Liver (tissue), 9 donors: ENCODE data around the gene MOK. TPM values are rescaled to one million over a fixed set of nuclear protein-coding genes. Genes with fewer than 3 reads are reported as not detected.

Experiments
- DNase-seq: peaks from one replicate; pipeline ENCODE4 v3.0.0-alpha.2; 2017; ENCODE audit warnings: low spot score
- H3K27ac ChIP-seq, 2 donors: one replicate each; pipeline ENCODE4 v1.7.0; 2013; ENCODE audit warnings: inconsistent platforms in 2 of 2, low read length in 2 of 2, control low read depth in 1 of 2, low read depth in 1 of 2, mild to moderate bottlenecking in 1 of 2
- H3K27me3 ChIP-seq, 4 donors: one replicate each; pipeline versions ENCODE4 v1.6.1 to v1.7.0; 2013; ENCODE audit warnings: low read length in 3 of 4, inconsistent platforms in 1 of 4, mild to moderate bottlenecking in 1 of 4, moderate library complexity in 1 of 4; ENCODE audit not compliant: control insufficient read depth in 4 of 4, insufficient read depth in 4 of 4
- H3K36me3 ChIP-seq, 4 donors: one replicate each; pipeline versions ENCODE4 v1.6.1 to v1.7.0; 2013; ENCODE audit warnings: low read length in 3 of 4, mild to moderate bottlenecking in 3 of 4, low read depth in 1 of 4, moderate library complexity in 1 of 4; ENCODE audit not compliant: control insufficient read depth in 4 of 4, insufficient read depth in 3 of 4
- H3K4me1 ChIP-seq, 4 donors: one replicate each; pipeline versions ENCODE4 v1.6.1 to v1.7.0; 2013; ENCODE audit warnings: low read length in 3 of 4, mild to moderate bottlenecking in 3 of 4, moderate library complexity in 1 of 4; ENCODE audit not compliant: control insufficient read depth in 4 of 4, insufficient read depth in 4 of 4
- H3K4me3 ChIP-seq, 3 donors: one replicate each; pipeline versions ENCODE4 v1.6.1 to v1.7.0; 2013; ENCODE audit warnings: low read length in 3 of 3, control low read depth in 1 of 3, low read depth in 1 of 3, mild to moderate bottlenecking in 1 of 3
- H3K9ac ChIP-seq, 2 donors: one replicate each; pipeline ENCODE4 v1.7.0; 2013; ENCODE audit warnings: low read length in 2 of 2, mild to moderate bottlenecking in 2 of 2, moderate library complexity in 2 of 2, control low read depth in 1 of 2, low read depth in 1 of 2
- H3K9me3 ChIP-seq, 4 donors: one replicate each; pipeline versions ENCODE4 v1.6.1 to v1.7.0; 2013; ENCODE audit warnings: low read length in 3 of 4; ENCODE audit not compliant: control insufficient read depth in 4 of 4
- EGR1 ChIP-seq, 2 donors: IDR thresholded peaks; 2 replicates each; pipeline ENCODE4 v1.6.1; 2016 to 2018; ENCODE audit warnings: antibody characterized with exemption in 2 of 2, low read depth in 2 of 2
- FOXA1 ChIP-seq: IDR thresholded peaks from 2 replicates; pipeline ENCODE4 v1.6.1; 2016; ENCODE audit warnings: antibody characterized with exemption
- FOXA2 ChIP-seq: IDR thresholded peaks from 2 replicates; pipeline ENCODE4 v1.6.1; 2016; ENCODE audit warnings: antibody characterized with exemption
- GABPA ChIP-seq, 2 donors: IDR thresholded peaks in 1 of 2; conservative IDR thresholded peaks in 1 of 2; 2 replicates each; pipeline ENCODE4 v1.6.1; 2016; ENCODE audit warnings: antibody characterized with exemption in 2 of 2, mild to moderate bottlenecking in 1 of 2, moderate library complexity in 1 of 2
- HNF4A ChIP-seq, 2 donors: conservative IDR thresholded peaks; 2 replicates each; pipeline ENCODE4 v1.6.1; 2016; ENCODE audit warnings: antibody characterized with exemption in 2 of 2, mild to moderate bottlenecking in 2 of 2
- HNF4G ChIP-seq: IDR thresholded peaks from 2 replicates; pipeline ENCODE4 v1.6.1; 2016; ENCODE audit warnings: antibody characterized with exemption
- JUND ChIP-seq, 2 donors: IDR thresholded peaks; 2 replicates each; pipeline ENCODE4 v1.6.1; 2016; ENCODE audit warnings: antibody characterized with exemption in 2 of 2
- NR2F2 ChIP-seq: IDR thresholded peaks from 2 replicates; pipeline ENCODE4 v1.6.1; 2016; ENCODE audit warnings: antibody characterized with exemption
- RAD21 ChIP-seq, 2 donors: IDR thresholded peaks; 2 replicates each; pipeline ENCODE4 v1.6.1; 2016; ENCODE audit warnings: antibody characterized with exemption in 2 of 2, mild to moderate bottlenecking in 2 of 2
- RXRA ChIP-seq, 2 donors: IDR thresholded peaks; 2 replicates each; pipeline ENCODE4 v1.6.1; 2017 to 2018; ENCODE audit warnings: antibody characterized with exemption in 2 of 2, mild to moderate bottlenecking in 1 of 2
- SP1 ChIP-seq: IDR thresholded peaks from 2 replicates; pipeline ENCODE4 v1.6.1; 2018; ENCODE audit warnings: antibody characterized with exemption, mild to moderate bottlenecking
- TAF1 ChIP-seq: conservative IDR thresholded peaks from 2 replicates; pipeline ENCODE4 v1.6.1; 2016; ENCODE audit warnings: antibody characterized with exemption, mild to moderate bottlenecking
- YY1 ChIP-seq: IDR thresholded peaks from 2 replicates; pipeline ENCODE4 v1.6.1; 2016; ENCODE audit warnings: antibody characterized with exemption, mild to moderate bottlenecking
- WGBS: extraction: QIAGEN DNeasy Blood & Tissue Kit; methylation state at CpG from one replicate; pipeline ENCODE4 v1.1.7; 2013; 5-methylcytosine and 5-hydroxymethylcytosine counted together
- polyA plus RNA-seq, 2 donors: library from polyadenylated mRNA; stranded (reverse) in 1 of 2; unstranded in 1 of 2; fragments of 200-250 nt in 1 of 2; fragments of >200 nt in 1 of 2; fragmentation: Nextera tagmentation in 1 of 2; extraction: Ambion mirVana in 1 of 2; gene quantifications; one replicate each; pipeline versions ENCODE4 v1.2.1 to v1.2.3, GENCODE V29; 2013 to 2015
- total RNA-seq, 2 donors: library from RNA; depleted of rRNA; stranded (reverse); fragments of >200 nt; gene quantifications; one replicate each; pipeline ENCODE4 v1.2.3, GENCODE V29; 2014
- TF ChIP-seq, protein P1 (sequence below): IDR thresholded peaks from 2 replicates; pipeline ENCODE4 v1.6.1; 2016; ENCODE audit warnings: antibody characterized with exemption
- TF ChIP-seq, protein P2 (sequence below): fragments of 150-350 bp; IDR thresholded peaks from 2 replicates; pipeline ENCODE4 v1.5.1; 2017; ENCODE audit warnings: improper control_type of control experiment, low read depth, low read length; ENCODE audit not compliant: missing input control
- TF ChIP-seq, protein P3 (sequence below): IDR thresholded peaks from 2 replicates; pipeline ENCODE4 v1.6.1; 2016; ENCODE audit warnings: antibody characterized with exemption
- TF ChIP-seq, protein P4 (sequence below): IDR thresholded peaks from 2 replicates; pipeline ENCODE4 v1.6.1; 2016; ENCODE audit warnings: antibody characterized with exemption
- TF ChIP-seq, protein P5 (sequence below): IDR thresholded peaks from 2 replicates; pipeline ENCODE4 v1.6.1; 2016; ENCODE audit warnings: antibody characterized with exemption, mild to moderate bottlenecking
- donor health status: healthy.
- donor health status: healthy.
- donor health status: healthy.
- donor health status: healthy.
- donor health status: healthy.

Gene MOK
- total and polyA plus RNA-seq, 4 donors = 2.4 to 6.4 (median 2.9) TPM

DNA sequence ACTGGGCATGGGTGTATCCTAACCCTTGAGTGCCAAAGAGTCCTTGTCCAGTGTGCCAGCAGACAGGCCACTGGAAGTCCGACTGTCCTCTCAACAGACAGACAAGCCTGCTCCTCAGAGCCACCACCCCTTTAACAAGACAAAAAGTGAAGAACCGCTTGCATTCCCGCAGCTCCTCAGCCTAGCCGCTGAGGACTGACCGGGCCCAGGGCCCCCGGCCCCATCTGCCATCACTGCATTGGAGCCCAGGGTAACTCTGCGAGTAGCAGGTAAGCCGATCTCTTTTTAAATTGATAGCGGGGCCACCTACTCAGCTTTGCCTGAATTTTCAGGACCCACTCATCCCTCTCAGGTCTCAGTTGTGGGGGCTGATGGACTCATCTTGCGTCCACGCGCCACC, 68.9 kb downstream of the MOK start:
- no peaks in the 10 kb centered on the region for H3K4me1 ChIP-seq
- H3K9me3 ChIP-seq = no peaks in the 10 kb centered on the region
- H3K9ac ChIP-seq = no peak overlapping the region
- H3K27me3 ChIP-seq = no peaks in the 10 kb centered on the region
- no peak for DNase-seq
- WGBS = 98% methylated on average over 12 of the region's 12 CpGs
- H3K27ac ChIP-seq = no peak overlapping the region
- no peaks in the 10 kb centered on the region for H3K36me3 ChIP-seq
- H3K4me3 ChIP-seq = no peak overlapping the region
- TF ChIP-seq, protein P1, sequence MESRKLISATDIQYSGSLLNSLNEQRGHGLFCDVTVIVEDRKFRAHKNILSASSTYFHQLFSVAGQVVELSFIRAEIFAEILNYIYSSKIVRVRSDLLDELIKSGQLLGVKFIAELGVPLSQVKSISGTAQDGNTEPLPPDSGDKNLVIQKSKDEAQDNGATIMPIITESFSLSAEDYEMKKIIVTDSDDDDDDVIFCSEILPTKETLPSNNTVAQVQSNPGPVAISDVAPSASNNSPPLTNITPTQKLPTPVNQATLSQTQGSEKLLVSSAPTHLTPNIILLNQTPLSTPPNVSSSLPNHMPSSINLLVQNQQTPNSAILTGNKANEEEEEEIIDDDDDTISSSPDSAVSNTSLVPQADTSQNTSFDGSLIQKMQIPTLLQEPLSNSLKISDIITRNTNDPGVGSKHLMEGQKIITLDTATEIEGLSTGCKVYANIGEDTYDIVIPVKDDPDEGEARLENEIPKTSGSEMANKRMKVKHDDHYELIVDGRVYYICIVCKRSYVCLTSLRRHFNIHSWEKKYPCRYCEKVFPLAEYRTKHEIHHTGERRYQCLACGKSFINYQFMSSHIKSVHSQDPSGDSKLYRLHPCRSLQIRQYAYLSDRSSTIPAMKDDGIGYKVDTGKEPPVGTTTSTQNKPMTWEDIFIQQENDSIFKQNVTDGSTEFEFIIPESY = no peak
- TF ChIP-seq, protein P2, sequence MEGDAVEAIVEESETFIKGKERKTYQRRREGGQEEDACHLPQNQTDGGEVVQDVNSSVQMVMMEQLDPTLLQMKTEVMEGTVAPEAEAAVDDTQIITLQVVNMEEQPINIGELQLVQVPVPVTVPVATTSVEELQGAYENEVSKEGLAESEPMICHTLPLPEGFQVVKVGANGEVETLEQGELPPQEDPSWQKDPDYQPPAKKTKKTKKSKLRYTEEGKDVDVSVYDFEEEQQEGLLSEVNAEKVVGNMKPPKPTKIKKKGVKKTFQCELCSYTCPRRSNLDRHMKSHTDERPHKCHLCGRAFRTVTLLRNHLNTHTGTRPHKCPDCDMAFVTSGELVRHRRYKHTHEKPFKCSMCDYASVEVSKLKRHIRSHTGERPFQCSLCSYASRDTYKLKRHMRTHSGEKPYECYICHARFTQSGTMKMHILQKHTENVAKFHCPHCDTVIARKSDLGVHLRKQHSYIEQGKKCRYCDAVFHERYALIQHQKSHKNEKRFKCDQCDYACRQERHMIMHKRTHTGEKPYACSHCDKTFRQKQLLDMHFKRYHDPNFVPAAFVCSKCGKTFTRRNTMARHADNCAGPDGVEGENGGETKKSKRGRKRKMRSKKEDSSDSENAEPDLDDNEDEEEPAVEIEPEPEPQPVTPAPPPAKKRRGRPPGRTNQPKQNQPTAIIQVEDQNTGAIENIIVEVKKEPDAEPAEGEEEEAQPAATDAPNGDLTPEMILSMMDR = no peak
- TF ChIP-seq JUND (IDR thresholded peaks at IDR 0.05) (no peak), SP1 (no peak), HNF4A (conservative IDR thresholded peaks at IDR 0.05) (no peak), EGR1 (IDR thresholded peaks at IDR 0.05; ENCODE audit: low read depth in 2 of 2) (no peak), GABPA (IDR thresholded peaks at IDR 0.05 in 1 of 2, conservative IDR thresholded peaks at IDR 0.05 in 1 of 2) (no peak), FOXA2 (no peak), NR2F2 (no peak), RXRA (IDR thresholded peaks at IDR 0.05) (no peak), YY1 (no peak), RAD21 (IDR thresholded peaks at IDR 0.05) (no peak), TAF1 (no peak), FOXA1 (no peak), HNF4G (no peak)
- TF ChIP-seq, protein P3, sequence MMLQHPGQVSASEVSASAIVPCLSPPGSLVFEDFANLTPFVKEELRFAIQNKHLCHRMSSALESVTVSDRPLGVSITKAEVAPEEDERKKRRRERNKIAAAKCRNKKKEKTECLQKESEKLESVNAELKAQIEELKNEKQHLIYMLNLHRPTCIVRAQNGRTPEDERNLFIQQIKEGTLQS = no peak
- TF ChIP-seq, protein P4, sequence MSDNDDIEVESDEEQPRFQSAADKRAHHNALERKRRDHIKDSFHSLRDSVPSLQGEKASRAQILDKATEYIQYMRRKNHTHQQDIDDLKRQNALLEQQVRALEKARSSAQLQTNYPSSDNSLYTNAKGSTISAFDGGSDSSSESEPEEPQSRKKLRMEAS = no peak
- TF ChIP-seq, protein P5, sequence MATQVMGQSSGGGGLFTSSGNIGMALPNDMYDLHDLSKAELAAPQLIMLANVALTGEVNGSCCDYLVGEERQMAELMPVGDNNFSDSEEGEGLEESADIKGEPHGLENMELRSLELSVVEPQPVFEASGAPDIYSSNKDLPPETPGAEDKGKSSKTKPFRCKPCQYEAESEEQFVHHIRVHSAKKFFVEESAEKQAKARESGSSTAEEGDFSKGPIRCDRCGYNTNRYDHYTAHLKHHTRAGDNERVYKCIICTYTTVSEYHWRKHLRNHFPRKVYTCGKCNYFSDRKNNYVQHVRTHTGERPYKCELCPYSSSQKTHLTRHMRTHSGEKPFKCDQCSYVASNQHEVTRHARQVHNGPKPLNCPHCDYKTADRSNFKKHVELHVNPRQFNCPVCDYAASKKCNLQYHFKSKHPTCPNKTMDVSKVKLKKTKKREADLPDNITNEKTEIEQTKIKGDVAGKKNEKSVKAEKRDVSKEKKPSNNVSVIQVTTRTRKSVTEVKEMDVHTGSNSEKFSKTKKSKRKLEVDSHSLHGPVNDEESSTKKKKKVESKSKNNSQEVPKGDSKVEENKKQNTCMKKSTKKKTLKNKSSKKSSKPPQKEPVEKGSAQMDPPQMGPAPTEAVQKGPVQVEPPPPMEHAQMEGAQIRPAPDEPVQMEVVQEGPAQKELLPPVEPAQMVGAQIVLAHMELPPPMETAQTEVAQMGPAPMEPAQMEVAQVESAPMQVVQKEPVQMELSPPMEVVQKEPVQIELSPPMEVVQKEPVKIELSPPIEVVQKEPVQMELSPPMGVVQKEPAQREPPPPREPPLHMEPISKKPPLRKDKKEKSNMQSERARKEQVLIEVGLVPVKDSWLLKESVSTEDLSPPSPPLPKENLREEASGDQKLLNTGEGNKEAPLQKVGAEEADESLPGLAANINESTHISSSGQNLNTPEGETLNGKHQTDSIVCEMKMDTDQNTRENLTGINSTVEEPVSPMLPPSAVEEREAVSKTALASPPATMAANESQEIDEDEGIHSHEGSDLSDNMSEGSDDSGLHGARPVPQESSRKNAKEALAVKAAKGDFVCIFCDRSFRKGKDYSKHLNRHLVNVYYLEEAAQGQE = no peak
